ENCODE data around the gene ATP6V0B. TPM values are rescaled to one million over a fixed set of nuclear protein-coding genes. Genes with fewer than 3 reads are reported as not detected.
A peak's percentile ranks its signal among the peaks of the same experiment; 100 is the strongest.

The ATP6V0B gene
- total and polyA plus RNA-seq, 2 donors (not counting 1 experiment from before 2014, with no cell fraction given), result 91.0 to 198 TPM

- H3K4me3 ChIP-seq (ENCODE audit: control extremely low read depth in 1 of 5, extremely low read depth in 1 of 5, insufficient read depth in 1 of 5, low read depth in 2 of 5, low read length in 4 of 5), result no peak overlapping the region
- H2AFZ ChIP-seq (ENCODE audit: insufficient read depth, low read depth, low read length, poor library complexity, severe bottlenecking), result no peak overlapping the region
- WGBS (ENCODE audit: insufficient coverage), result 95% methylated on average over 8 of the region's 8 CpGs
- ATAC-seq (ENCODE audit: low read depth) (no peak), DNase-seq (no peak)
- H4K20me1 ChIP-seq (ENCODE audit: control insufficient read depth, insufficient read depth, low read length, poor library complexity, severe bottlenecking), result no peaks in the 10 kb centered on the region
- POLR2A ChIA-PET, result no interaction called here
- TF ChIP-seq EZH2 (IDR thresholded peaks at IDR 0.05; ENCODE audit: borderline replicate concordance, insufficient read depth, low read depth, low read length, poor library complexity, severe bottlenecking), result no peak
- TF ChIP-seq, protein P1, sequence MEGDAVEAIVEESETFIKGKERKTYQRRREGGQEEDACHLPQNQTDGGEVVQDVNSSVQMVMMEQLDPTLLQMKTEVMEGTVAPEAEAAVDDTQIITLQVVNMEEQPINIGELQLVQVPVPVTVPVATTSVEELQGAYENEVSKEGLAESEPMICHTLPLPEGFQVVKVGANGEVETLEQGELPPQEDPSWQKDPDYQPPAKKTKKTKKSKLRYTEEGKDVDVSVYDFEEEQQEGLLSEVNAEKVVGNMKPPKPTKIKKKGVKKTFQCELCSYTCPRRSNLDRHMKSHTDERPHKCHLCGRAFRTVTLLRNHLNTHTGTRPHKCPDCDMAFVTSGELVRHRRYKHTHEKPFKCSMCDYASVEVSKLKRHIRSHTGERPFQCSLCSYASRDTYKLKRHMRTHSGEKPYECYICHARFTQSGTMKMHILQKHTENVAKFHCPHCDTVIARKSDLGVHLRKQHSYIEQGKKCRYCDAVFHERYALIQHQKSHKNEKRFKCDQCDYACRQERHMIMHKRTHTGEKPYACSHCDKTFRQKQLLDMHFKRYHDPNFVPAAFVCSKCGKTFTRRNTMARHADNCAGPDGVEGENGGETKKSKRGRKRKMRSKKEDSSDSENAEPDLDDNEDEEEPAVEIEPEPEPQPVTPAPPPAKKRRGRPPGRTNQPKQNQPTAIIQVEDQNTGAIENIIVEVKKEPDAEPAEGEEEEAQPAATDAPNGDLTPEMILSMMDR (IDR thresholded peaks at IDR 0.05), result no peak
- no peak overlapping the region for H3K9ac ChIP-seq (ENCODE audit: low read length)
- Mint-ChIP-seq H3K27me3 (no peaks in the 10 kb centered on the region), H3K4me3 (no peak overlapping the region), H3K27ac (no peak overlapping the region), H3K9me3 (ENCODE audit: insufficient read depth) (no peaks in the 10 kb centered on the region), H3K4me1 (no peaks in the 10 kb centered on the region)
- no peak overlapping the region for H3K4me2 ChIP-seq (replicated peaks; ENCODE audit: low read depth, low read length, poor library complexity, severe bottlenecking)
- CTCF ChIA-PET, result interaction anchor here (0.7 to 6.0 kb wide), 4 partner anchors 33 to 46 kb away, joined by 3 to 67 read pairs (median 8); no protein-coding TSS in a partner anchor
- no peaks in the 10 kb centered on the region for H3K4me1 ChIP-seq (ENCODE audit: control insufficient read depth in 2 of 2, insufficient read depth in 2 of 2, low read length in 2 of 2)
- intact Hi-C loops (cut with micrococcal nuclease), result no loop called here
- H3K36me3 ChIP-seq (replicated peaks in 1 of 2; ENCODE audit: control extremely low read depth in 1 of 2, control insufficient read depth in 1 of 2, extremely low read depth in 1 of 2, insufficient read depth in 2 of 2, low read length in 1 of 2), result no peaks in the 10 kb centered on the region
- H3K27ac ChIP-seq (ENCODE audit: low read length in 2 of 2), result no peak overlapping the region
- no peaks in the 10 kb centered on the region for H3K27me3 ChIP-seq (replicated peaks in 1 of 4; ENCODE audit: control extremely low read depth in 1 of 4, control insufficient read depth in 3 of 4, insufficient read depth in 4 of 4, low read length in 3 of 4)
- no peaks in the 10 kb centered on the region for H3K79me2 ChIP-seq (ENCODE audit: control insufficient read depth, insufficient read depth, low read length)
- no peaks in the 10 kb centered on the region for H3K9me3 ChIP-seq (ENCODE audit: control extremely low read depth in 1 of 3, control insufficient read depth in 2 of 3, insufficient read depth in 1 of 3, low read length in 2 of 3)
These were observed 27.4 kb downstream of the ATP6V0B start for GRCh38 chr1:44002165-44002564.

- no peak overlapping the region for H3K27ac ChIP-seq (ENCODE audit: low read length in 2 of 2)
- DNase-seq (no peak), ATAC-seq (ENCODE audit: low read depth) (no peak)
- Mint-ChIP-seq H3K27me3 (no peaks in the 10 kb centered on the region), H3K27ac (no peak overlapping the region), H3K4me1 (no peaks in the 10 kb centered on the region), H3K9me3 (ENCODE audit: insufficient read depth) (no peaks in the 10 kb centered on the region), H3K4me3 (no peak overlapping the region)
- no peaks in the 10 kb centered on the region for H3K27me3 ChIP-seq (replicated peaks in 1 of 4; ENCODE audit: control extremely low read depth in 1 of 4, control insufficient read depth in 3 of 4, insufficient read depth in 4 of 4, low read length in 3 of 4)
- H3K9ac ChIP-seq (ENCODE audit: low read length), result no peak overlapping the region
- no peak overlapping the region for H2AFZ ChIP-seq (ENCODE audit: insufficient read depth, low read depth, low read length, poor library complexity, severe bottlenecking)
- intact Hi-C loops (cut with micrococcal nuclease), result no loop called here
- no peaks in the 10 kb centered on the region for H3K79me2 ChIP-seq (ENCODE audit: control insufficient read depth, insufficient read depth, low read length)
- WGBS (ENCODE audit: insufficient coverage), result 91% methylated on average over 10 of the region's 14 CpGs
- H4K20me1 ChIP-seq (ENCODE audit: control insufficient read depth, insufficient read depth, low read length, poor library complexity, severe bottlenecking), result no peaks in the 10 kb centered on the region
- H3K4me1 ChIP-seq (ENCODE audit: control insufficient read depth in 2 of 2, insufficient read depth in 2 of 2, low read length in 2 of 2), result no peaks in the 10 kb centered on the region
- no peak overlapping the region for H3K4me2 ChIP-seq (replicated peaks; ENCODE audit: low read depth, low read length, poor library complexity, severe bottlenecking)
- TF ChIP-seq EZH2 (IDR thresholded peaks at IDR 0.05; ENCODE audit: borderline replicate concordance, insufficient read depth, low read depth, low read length, poor library complexity, severe bottlenecking), result no peak
- TF ChIP-seq, protein P1 (IDR thresholded peaks at IDR 0.05), result peak; percentile 18
- H3K9me3 ChIP-seq (ENCODE audit: control extremely low read depth in 1 of 3, control insufficient read depth in 2 of 3, insufficient read depth in 1 of 3, low read length in 2 of 3), result no peaks in the 10 kb centered on the region
- ChIA-PET POLR2A (no interaction called here), CTCF (interaction anchor here (0.7 to 6.0 kb wide), 6 partner anchors 31 to 46 kb away, joined by 3 to 89 read pairs (median 8); no protein-coding TSS in a partner anchor)
- no peaks in the 10 kb centered on the region for H3K36me3 ChIP-seq (replicated peaks in 1 of 2; ENCODE audit: control extremely low read depth in 1 of 2, control insufficient read depth in 1 of 2, extremely low read depth in 1 of 2, insufficient read depth in 2 of 2, low read length in 1 of 2)
- H3K4me3 ChIP-seq (ENCODE audit: control extremely low read depth in 1 of 5, extremely low read depth in 1 of 5, insufficient read depth in 1 of 5, low read depth in 2 of 5, low read length in 4 of 5), result no peak overlapping the region
These were observed 27.9 kb downstream of the ATP6V0B start for GRCh38 chr1:44002606-44003157.

All from B cell (primary cell).